SK-N-SH treated with all-trans-retinoic acid at 6 μM for 48 hours (cell line): ENCODE measurements around the gene TRIB2.

Experiments used
- ARNTL ChIP-seq: fragments of 450-650 bp; formaldehyde crosslinking; IDR thresholded peaks from 2 replicates; pipeline ENCODE4 v1.5.0; 2020; ENCODE audit warnings: low read depth, mild to moderate bottlenecking, moderate library complexity, borderline replicate concordance
- CREB5 ChIP-seq: fragments of 250-450 bp; sonication (Bioruptor Pico); IDR thresholded peaks from 2 replicates; pipeline ENCODE4 v1.5.1; 2020; ENCODE audit warnings: low read depth, mild to moderate bottlenecking, moderate library complexity
- GLIS3 ChIP-seq: fragments of 250-450 bp; sonication (Bioruptor Pico); IDR thresholded peaks from 2 replicates; pipeline ENCODE4 v1.5.0; 2020; ENCODE audit warnings: mild to moderate bottlenecking, moderate library complexity
- PATZ1 ChIP-seq: fragments of 250-450 bp; sonication (Bioruptor Pico); IDR thresholded peaks from 2 replicates; pipeline ENCODE4 v1.8.0; 2020; ENCODE audit warnings: mild to moderate bottlenecking, moderate library complexity, borderline replicate concordance
- POU6F1 ChIP-seq: fragments of 250-450 bp; sonication (Bioruptor Pico); IDR thresholded peaks from 2 replicates; pipeline ENCODE4 v1.8.0; 2021; ENCODE audit warnings: low read depth, mild to moderate bottlenecking, moderate library complexity, borderline replicate concordance
- PPARA ChIP-seq: fragments of 250-450 bp; sonication (Bioruptor Pico); IDR thresholded peaks from 2 replicates; pipeline ENCODE4 v1.5.0; 2020; ENCODE audit warnings: mild to moderate bottlenecking, borderline replicate concordance
- SNAI2 ChIP-seq: fragments of 250-450 bp; sonication (Bioruptor Pico); IDR thresholded peaks from 2 replicates; pipeline ENCODE4 v1.5.0; 2020; ENCODE audit warnings: mild to moderate bottlenecking, moderate library complexity
- TCF4 ChIP-seq: fragments of 250-450 bp; sonication (Bioruptor Pico); IDR thresholded peaks from 2 replicates; pipeline ENCODE4 v1.8.0; 2021; ENCODE audit warnings: mild to moderate bottlenecking, moderate library complexity, borderline replicate concordance
- TOX ChIP-seq: fragments of 250-450 bp; sonication (Bioruptor Pico); IDR thresholded peaks from 2 replicates; pipeline ENCODE4 v1.8.0; 2021; ENCODE audit warnings: mild to moderate bottlenecking, moderate library complexity, borderline replicate concordance
- ZC3H10 ChIP-seq: fragments of 250-450 bp; sonication (Bioruptor Pico); IDR thresholded peaks from 2 replicates; pipeline ENCODE4 v1.5.1; 2021; ENCODE audit warnings: mild to moderate bottlenecking, moderate library complexity
- ZFP30 ChIP-seq: fragments of 450-650 bp; formaldehyde crosslinking; IDR thresholded peaks from 2 replicates; pipeline ENCODE4 v1.5.0; 2022; ENCODE audit warnings: mild to moderate bottlenecking, moderate library complexity
- ZNF70 ChIP-seq: fragments of 450-650 bp; formaldehyde crosslinking; IDR thresholded peaks from 2 replicates; pipeline ENCODE4 v1.5.0; 2020; ENCODE audit warnings: mild to moderate bottlenecking, moderate library complexity

DNA sequence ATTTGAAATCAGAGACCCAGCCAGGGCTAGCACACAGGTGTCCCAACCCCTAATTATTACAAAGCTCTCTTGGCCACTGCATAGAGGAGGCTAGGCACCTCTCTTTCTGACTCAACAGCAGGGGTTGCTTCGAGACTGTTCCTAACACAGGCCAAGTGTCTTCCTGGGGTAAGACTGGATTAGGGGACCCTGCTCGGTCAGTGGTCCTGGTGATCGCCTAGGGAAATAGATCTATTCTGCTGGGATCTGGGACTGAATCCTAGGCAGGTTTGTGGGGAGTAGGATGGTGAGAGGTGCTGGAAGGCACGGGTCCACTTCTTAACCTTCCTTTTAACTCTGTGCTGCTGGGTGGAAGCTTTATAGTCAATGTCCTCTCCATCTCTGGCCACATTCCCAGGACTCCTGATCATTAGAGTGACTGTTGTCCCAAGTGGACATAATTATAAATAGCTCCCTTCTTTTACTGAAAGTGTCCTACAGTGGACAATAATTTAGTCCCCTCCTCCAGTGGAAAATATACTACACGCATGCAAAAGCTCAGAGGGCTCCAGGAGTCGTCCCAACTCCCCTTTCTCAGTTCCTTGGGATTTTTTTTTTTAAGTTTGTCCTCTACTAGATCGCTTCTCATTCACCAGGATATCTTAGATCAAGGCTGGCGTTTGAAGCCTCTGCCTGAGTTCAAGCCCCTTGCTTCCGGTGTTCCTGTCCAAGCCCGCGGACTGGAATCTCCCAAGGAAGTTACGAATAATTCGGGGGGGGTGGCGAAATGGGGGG is 1.3 kb upstream of the TRIB2 start:
- TF ChIP-seq TOX (CRISPR knock-in tag) (no peak), ZC3H10 (CRISPR knock-in tag) (no peak), PPARA (CRISPR knock-in tag) (no peak), SNAI2 (CRISPR knock-in tag) (no peak), CREB5 (no peak), PATZ1 (CRISPR knock-in tag) (no peak; the same call in 1 of the 2 replicates), ZFP30 (no peak), ZNF70 (CRISPR knock-in tag) (no peak), POU6F1 (no peak), ARNTL (no peak), GLIS3 (CRISPR knock-in tag) (no peak), TCF4 (no peak)
